Lung (tissue), 16 donors: ENCODE data around the gene MAGEL2. TPM values are rescaled to one million over a fixed set of nuclear protein-coding genes. Genes with fewer than 3 reads are reported as not detected.

Source experiments
- ATAC-seq: fragments of 200-7000 bp; cut with Tn5 transposase; one replicate; pipeline ENCODE4 v1.9.1; 2020; ENCODE audit warnings: moderate number of reproducible peaks; ENCODE audit not compliant: insufficient read depth, low FRiP score
- DNase-seq, 3 donors: peaks; one replicate each; pipeline ENCODE4 v3.0.0-alpha.2; 2013 to 2017
- H3K27ac ChIP-seq, 2 donors: one replicate each; pipeline ENCODE4 v1.5.1; 2013; ENCODE audit warnings: mild to moderate bottlenecking in 2 of 2, moderate library complexity in 2 of 2, control low read depth in 1 of 2, inconsistent platforms in 1 of 2, low read depth in 1 of 2, low read length in 1 of 2
- H3K27me3 ChIP-seq, 3 donors: one replicate each; pipeline ENCODE4 v1.5.1; 2013; ENCODE audit warnings: low read length in 2 of 3; ENCODE audit not compliant: control insufficient read depth in 3 of 3, insufficient read depth in 3 of 3
- H3K36me3 ChIP-seq, 4 donors: one replicate each; pipeline ENCODE4 v1.5.1; 2013; ENCODE audit warnings: low read length in 4 of 4, mild to moderate bottlenecking in 1 of 4, moderate library complexity in 1 of 4; ENCODE audit not compliant: control insufficient read depth in 4 of 4, insufficient read depth in 4 of 4
- H3K4me1 ChIP-seq, 5 donors: one replicate each; pipeline ENCODE4 v1.5.1; 2013; ENCODE audit warnings: low read length in 5 of 5, mild to moderate bottlenecking in 2 of 5, moderate library complexity in 1 of 5; ENCODE audit not compliant: control insufficient read depth in 5 of 5, insufficient read depth in 5 of 5
- H3K4me3 ChIP-seq: one replicate; pipeline ENCODE4 v1.5.1; 2013; ENCODE audit warnings: mild to moderate bottlenecking, control low read depth, moderate library complexity
- H3K9ac ChIP-seq, 2 donors: one replicate each; pipeline ENCODE4 v1.5.1; 2013; ENCODE audit warnings: low read length in 2 of 2, control low read depth in 1 of 2; ENCODE audit not compliant: insufficient read depth in 1 of 2
- H3K9me3 ChIP-seq, 4 donors: one replicate each; pipeline ENCODE4 v1.5.1; 2013; ENCODE audit warnings: low read length in 3 of 4, mild to moderate bottlenecking in 1 of 4, moderate library complexity in 1 of 4; ENCODE audit not compliant: control insufficient read depth in 4 of 4, insufficient read depth in 3 of 4
- WGBS, 2 donors: extraction: QIAGEN DNeasy Blood & Tissue Kit; methylation state at CpG; one replicate each; pipeline ENCODE4 v1.1.7; 2013; 5-methylcytosine and 5-hydroxymethylcytosine counted together
- long read RNA-seq, 5 donors: transcript quantifications; one replicate each; lab custom pipeline, GENCODE V29; 2026
- polyA plus RNA-seq, 2 donors: library from polyadenylated mRNA; stranded (reverse); fragments of 200-250 nt; gene quantifications; one replicate each; pipeline ENCODE4 v1.2.1, GENCODE V29; 2013
- total RNA-seq, 2 donors: library from RNA; depleted of rRNA in 1 of 2; stranded (reverse); fragments of >200 nt in 1 of 2; gene quantifications; one replicate each; pipeline ENCODE4 v1.2.1, GENCODE V29; 2014 to 2021
- TF ChIP-seq, protein P1 (sequence below): IDR thresholded peaks from 2 replicates; pipeline ENCODE4 v1.5.1; 2012; ENCODE audit warnings: mild to moderate bottlenecking; ENCODE audit errors: control extremely low read depth, extremely low read depth
- donor health status: control.
- donor health status: control.
- donor health status: Bipolar disorder and iron deficiency.
- donor health status: healthy.
- donor health status: DM: yes; HTN: yes; CAD: no.

MAGEL2 gene
- total RNA-seq (1 to 10 TPM in 1 of 2 donors, under 1 TPM in 1; 0.18 to 2.8 TPM), polyA plus RNA-seq (under 1 TPM; 0.02 to 0.06 TPM)
- long read RNA-seq, donor 1, full-length matches to known transcripts: 9 of 9 reads
- long read RNA-seq, donor 1, partial matches to known transcripts: 0 of 9 reads
- long read RNA-seq, donor 1, other reads (novel, unspliced or antisense): 0 of 9 reads
- long read RNA-seq, donor 2, full-length matches to known transcripts: 2 of 2 reads
- long read RNA-seq, donor 2, partial matches to known transcripts: 0 of 2 reads
- long read RNA-seq, donor 2, other reads (novel, unspliced or antisense): 0 of 2 reads
- long read RNA-seq, donor 3, full-length matches to known transcripts: 3 of 3 reads
- long read RNA-seq, donor 3, partial matches to known transcripts: 0 of 3 reads
- long read RNA-seq, donor 3, other reads (novel, unspliced or antisense): 0 of 3 reads
- long read RNA-seq, donor 4, full-length matches to known transcripts: 5 of 5 reads
- long read RNA-seq, donor 4, partial matches to known transcripts: 0 of 5 reads
- long read RNA-seq, donor 4, other reads (novel, unspliced or antisense): 0 of 5 reads
- long read RNA-seq, donor 5, full-length matches to known transcripts: 7 of 7 reads
- long read RNA-seq, donor 5, partial matches to known transcripts: 0 of 7 reads
- long read RNA-seq, donor 5, other reads (novel, unspliced or antisense): 0 of 7 reads

DNA sequence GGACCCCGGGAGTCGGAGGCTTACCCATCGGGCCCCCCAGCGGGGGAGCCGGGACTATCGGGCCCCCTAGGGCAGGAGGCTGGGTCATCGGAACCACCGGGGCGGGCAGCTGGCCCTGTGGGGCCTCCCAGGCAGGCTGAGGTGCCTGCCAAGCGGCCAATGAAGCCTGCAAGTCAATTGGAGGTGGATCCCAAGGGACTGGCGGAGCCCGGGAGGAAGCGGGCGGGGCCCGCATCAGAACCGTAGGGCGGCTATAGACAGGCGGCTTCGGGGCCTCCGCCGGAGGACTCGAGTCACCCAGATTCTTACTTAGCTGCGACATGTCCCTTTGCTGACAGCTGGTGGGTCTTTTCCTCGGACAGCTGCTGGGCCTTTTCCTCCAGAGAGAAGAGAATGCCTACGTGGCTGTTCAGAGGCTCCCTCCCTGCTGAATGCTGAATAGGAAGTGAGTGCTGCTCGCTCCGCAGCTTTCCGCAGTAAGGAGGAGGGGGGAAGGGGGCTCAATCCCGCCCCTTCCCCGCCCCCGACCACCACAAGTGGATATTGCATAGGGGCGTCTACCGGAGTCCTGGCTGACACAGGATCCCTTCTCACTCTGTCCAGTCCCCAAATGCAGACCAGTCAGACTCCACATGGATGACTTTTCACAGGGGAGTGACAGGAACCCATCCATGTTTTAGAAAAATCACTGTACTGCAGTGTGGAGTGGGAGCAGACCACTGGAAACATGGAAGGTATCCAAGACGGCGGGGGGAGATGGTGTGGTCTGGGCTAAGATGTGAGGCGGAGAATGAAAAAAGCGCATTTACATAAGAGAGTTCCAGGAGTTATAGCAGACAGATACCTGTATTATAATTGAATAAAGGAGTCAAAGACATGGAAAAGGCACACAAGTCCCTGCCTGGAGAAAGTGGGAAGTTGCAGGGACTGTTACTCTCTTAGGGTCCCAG lies at the start of gene MAGEL2:
TSS of gene MAGEL2 (minus strand) at position 447 of the 950 bp plus-strand sequence. CDS start at position 322, 125 bp downstream.
- TF ChIP-seq, protein P1, sequence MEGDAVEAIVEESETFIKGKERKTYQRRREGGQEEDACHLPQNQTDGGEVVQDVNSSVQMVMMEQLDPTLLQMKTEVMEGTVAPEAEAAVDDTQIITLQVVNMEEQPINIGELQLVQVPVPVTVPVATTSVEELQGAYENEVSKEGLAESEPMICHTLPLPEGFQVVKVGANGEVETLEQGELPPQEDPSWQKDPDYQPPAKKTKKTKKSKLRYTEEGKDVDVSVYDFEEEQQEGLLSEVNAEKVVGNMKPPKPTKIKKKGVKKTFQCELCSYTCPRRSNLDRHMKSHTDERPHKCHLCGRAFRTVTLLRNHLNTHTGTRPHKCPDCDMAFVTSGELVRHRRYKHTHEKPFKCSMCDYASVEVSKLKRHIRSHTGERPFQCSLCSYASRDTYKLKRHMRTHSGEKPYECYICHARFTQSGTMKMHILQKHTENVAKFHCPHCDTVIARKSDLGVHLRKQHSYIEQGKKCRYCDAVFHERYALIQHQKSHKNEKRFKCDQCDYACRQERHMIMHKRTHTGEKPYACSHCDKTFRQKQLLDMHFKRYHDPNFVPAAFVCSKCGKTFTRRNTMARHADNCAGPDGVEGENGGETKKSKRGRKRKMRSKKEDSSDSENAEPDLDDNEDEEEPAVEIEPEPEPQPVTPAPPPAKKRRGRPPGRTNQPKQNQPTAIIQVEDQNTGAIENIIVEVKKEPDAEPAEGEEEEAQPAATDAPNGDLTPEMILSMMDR: no peak
- Histone ChIP-seq H3K27ac (no peak within 1 kb of the TSS), H3K36me3 (no peaks in the 10 kb centered on the region), H3K9me3 (no peaks in the 10 kb centered on the region), H3K4me3 (no peak within 1 kb of the TSS), H3K4me1 (peaks cover 0 to 3% (median 0%) of the 10 kb centered on the region in 5 donors), H3K27me3 (no peaks in the 10 kb centered on the region), H3K9ac (peak within 1 kb of the TSS; percentile 21 to 84)
- DNase-seq (peak; percentile 80 to 88 (median 83)), ATAC-seq (no peak)
- WGBS, 2 donors: 44 to 45% methylated on average over 37 of the region's 37 CpGs

DNA sequence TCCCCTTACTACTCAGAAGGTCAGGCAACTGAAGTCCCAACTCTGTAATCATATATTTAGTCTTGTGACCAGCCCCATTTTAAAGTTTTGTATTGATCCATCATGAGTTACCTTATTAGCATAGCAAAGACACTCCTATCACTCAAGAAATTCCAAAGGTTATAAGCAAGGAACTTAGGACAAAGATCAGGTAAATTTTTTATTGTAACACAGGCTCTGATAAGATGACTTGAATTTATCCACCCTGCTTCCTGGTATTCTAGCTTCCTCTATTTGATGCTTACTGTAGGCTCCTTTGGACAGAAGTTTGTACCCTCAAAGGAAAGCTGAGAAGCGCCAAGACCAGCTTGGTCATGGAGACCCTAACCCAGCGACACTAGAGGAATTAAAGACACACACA lies 47.6 kb upstream of the MAGEL2 start:
- no peak for DNase-seq
- H3K4me1 ChIP-seq: peaks cover 0 to 10% (median 3%) of the 10 kb centered on the region in 5 donors
- no peak overlapping the region for H3K27ac ChIP-seq
- peaks cover 0 to 3% (median 0%) of the 10 kb centered on the region in 4 donors for H3K9me3 ChIP-seq
- H3K36me3 ChIP-seq: no peaks in the 10 kb centered on the region
- ATAC-seq: no peak
- H3K9ac ChIP-seq: no peak overlapping the region
- TF ChIP-seq, protein P1: no peak
- 71 to 72% methylated on average over 2 of the region's 2 CpGs for WGBS, 2 donors
- no peaks in the 10 kb centered on the region for H3K27me3 ChIP-seq
- no peak overlapping the region for H3K4me3 ChIP-seq

DNA sequence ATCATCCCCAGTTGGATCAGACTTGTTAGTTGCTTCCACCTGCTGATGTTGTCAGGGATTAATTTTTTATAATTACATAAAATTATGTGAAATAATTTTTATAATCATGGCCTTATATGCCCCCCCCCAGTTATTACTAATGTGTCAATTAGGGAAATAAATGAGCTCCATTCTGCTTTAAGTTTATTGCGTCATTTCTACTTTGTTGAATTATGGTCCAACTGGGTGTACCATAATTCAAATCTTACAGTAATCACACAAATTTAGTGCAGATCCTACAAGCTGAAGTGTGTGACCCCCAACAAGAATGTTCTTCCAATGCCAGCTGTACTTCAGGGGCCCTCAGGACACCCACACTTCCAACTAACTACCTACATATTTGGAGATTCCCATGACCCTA lies 46.9 kb upstream of the MAGEL2 start:
- Histone ChIP-seq H3K9me3 (peaks cover 0 to 3% (median 0%) of the 10 kb centered on the region in 4 donors), H3K4me1 (peaks cover 0 to 17% (median 6%) of the 10 kb centered on the region in 5 donors), H3K36me3 (no peaks in the 10 kb centered on the region), H3K4me3 (no peak overlapping the region), H3K27me3 (no peaks in the 10 kb centered on the region), H3K9ac (no peak overlapping the region), H3K27ac (no peak overlapping the region)
- TF ChIP-seq, protein P1: no peak
- WGBS, 2 donors: 89 to 100% methylated on average over 1 of the region's 1 CpG
- no peak for ATAC-seq
- no peak for DNase-seq
